DOHH2 (cell line): ENCODE results near the gene TXK.

ENCODE experiments used
- CTCF ChIP-seq: fragments of 200-600 bp; sonication (generic); IDR thresholded peaks from one replicate; pipeline ENCODE4 v1.5.1; 2014; ENCODE audit warnings: antibody characterized with exemption, mild to moderate bottlenecking, low read depth, low read length; ENCODE audit not compliant: poor library complexity, severe bottlenecking
- EZH2phosphoT487 ChIP-seq: fragments of 200-600 bp; sonication (generic); IDR thresholded peaks from 2 replicates; pipeline ENCODE4 v1.6.1; 2017; ENCODE audit warnings: borderline replicate concordance, mild to moderate bottlenecking, antibody characterized with exemption, low read length, moderate library complexity, mixed read lengths

DNA sequence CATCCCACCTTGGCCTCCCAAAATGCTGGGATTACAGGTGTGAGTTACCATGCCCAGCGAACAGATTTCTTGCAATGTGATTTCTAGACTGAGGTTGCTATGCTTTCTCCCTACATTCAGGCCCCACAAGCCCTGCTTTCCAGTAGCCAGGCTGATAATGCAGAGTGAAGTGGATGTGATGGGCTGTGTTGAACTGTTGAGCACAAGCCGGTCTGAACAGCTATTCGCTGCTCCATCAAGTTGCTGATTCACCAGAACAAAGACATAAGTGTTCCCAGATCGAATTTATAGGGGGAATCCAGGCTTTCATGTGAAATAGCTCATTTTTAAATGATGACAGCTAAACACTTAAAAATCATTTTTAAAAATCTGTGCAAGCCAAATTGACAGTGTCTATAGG is 109.5 kb downstream of the TXK start:
- TF ChIP-seq CTCF (no peak), EZH2phosphoT487 (no peak)
